A673 (cell line): ENCODE data around the gene CCDC39. TPM values are rescaled to one million over a fixed set of nuclear protein-coding genes. Genes with fewer than 3 reads are reported as not detected.

Experiments
- BruUV-seq: library from RNA; stranded (reverse); fragments of 400-500 nt; replicated peaks from 2 replicates; lab custom pipeline; 2021; lab: Mats Ljungman, UMichigan
- CTCF ChIA-PET: fragments of 300-600 bp; sonication (Branson Sonifier 250); formaldehyde crosslinking; loops from one replicate; lab custom pipeline; 2022; ENCODE audit warnings: antibody characterized with exemption; lab: Charles Lee
- POLR2A ChIA-PET: fragments of 300-600 bp; sonication (Branson Sonifier 250); formaldehyde crosslinking; loops from one replicate; lab custom pipeline; 2022; ENCODE audit warnings: antibody characterized with exemption; ENCODE audit not compliant: low non-redundant PET; lab: Charles Lee
- DNase-seq: peaks from one replicate; pipeline ENCODE4 v3.0.0-alpha.2; 2015; ENCODE audit warnings: low spot score
- H3K27ac ChIP-seq: fragments of 200-600 bp; sonication (generic); 2 replicates; pipeline ENCODE4 v1.5.1; 2016; ENCODE audit warnings: mixed run types, low read depth, mild to moderate bottlenecking, mixed read lengths, antibody characterized with exemption, low read length; ENCODE audit not compliant: poor library complexity, severe bottlenecking
- H3K27me3 ChIP-seq: fragments of 200-600 bp; sonication (generic); replicated peaks from 2 replicates; pipeline ENCODE4 v1.6.1; 2017; ENCODE audit warnings: mixed run types, low read depth, mild to moderate bottlenecking, mixed read lengths, antibody characterized with exemption, low read length; ENCODE audit not compliant: insufficient read depth, poor library complexity
- H3K36me3 ChIP-seq: fragments of 200-600 bp; sonication (generic); 2 replicates; pipeline ENCODE4 v1.6.1; 2016; ENCODE audit warnings: mixed run types, mild to moderate bottlenecking, mixed read lengths, antibody characterized with exemption, low read length; ENCODE audit not compliant: insufficient read depth, poor library complexity, severe bottlenecking
- H3K4me1 ChIP-seq: fragments of 200-600 bp; sonication (generic); 2 replicates; pipeline ENCODE4 v1.6.1; 2017; ENCODE audit warnings: mixed run types, mild to moderate bottlenecking, mixed read lengths, antibody characterized with exemption, low read length; ENCODE audit not compliant: insufficient read depth, poor library complexity, severe bottlenecking
- H3K4me3 ChIP-seq: fragments of 200-600 bp; sonication (generic); 2 replicates; pipeline ENCODE4 v1.5.1; 2016; ENCODE audit warnings: low read depth, mixed run types, mild to moderate bottlenecking, mixed read lengths, low read length; ENCODE audit not compliant: poor library complexity, severe bottlenecking
- H3K9me3 ChIP-seq: fragments of 200-600 bp; sonication (generic); 2 replicates; pipeline ENCODE4 v1.6.1; 2016; ENCODE audit warnings: mixed run types, low read depth, mild to moderate bottlenecking, mixed read lengths, antibody characterized with exemption, low read length; ENCODE audit not compliant: poor library complexity, severe bottlenecking
- EZH2 ChIP-seq: fragments of 200-600 bp; sonication (generic); IDR thresholded peaks from 2 replicates; pipeline ENCODE4 v1.6.1; 2017; ENCODE audit warnings: borderline replicate concordance, low read depth, mild to moderate bottlenecking, mixed read lengths, antibody characterized with exemption, low read length; ENCODE audit not compliant: poor library complexity, severe bottlenecking
- intact Hi-C: fragments of 100-400 bp; cut with micrococcal nuclease; formaldehyde crosslinking; loops from one replicate; pipeline ENCODE4 v1.10.0; 2022; ENCODE audit not compliant: unreplicated experiment
- total RNA-seq: library from RNA; stranded (reverse); gene quantifications from 2 replicates; pipeline ENCODE4 v1.2.3, GENCODE V29; 2021
- TF ChIP-seq, protein P1 (sequence below): fragments of 300-800, 200-600 bp; sonication (generic); conservative IDR thresholded peaks from 2 replicates; pipeline ENCODE4 v1.5.1; 2017; ENCODE audit warnings: low read depth, mild to moderate bottlenecking, antibody characterized with exemption, low read length, moderate library complexity, mixed read lengths

CCDC39 gene
- total RNA-seq, 1 experiment from 2014 or later = not detected

DNA sequence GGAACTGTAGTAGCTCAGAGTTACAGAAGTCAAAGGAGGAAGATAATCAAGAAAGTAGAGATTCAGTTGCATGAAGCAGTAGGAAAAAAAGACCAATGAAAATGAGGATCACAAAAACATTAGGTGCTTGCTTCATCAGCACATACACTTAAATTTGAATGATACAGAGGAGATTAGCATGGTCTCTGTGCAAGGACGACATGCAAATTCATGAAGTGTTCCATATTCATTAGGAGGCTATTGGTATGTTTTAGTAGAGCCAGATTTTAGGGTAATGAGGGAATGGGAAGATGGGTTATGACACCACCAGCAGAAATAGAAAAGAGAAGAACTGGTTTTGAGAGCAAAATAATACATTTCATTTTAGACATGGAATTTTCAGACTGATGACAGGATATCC, 98.4 kb downstream of the CCDC39 start:
- POLR2A ChIA-PET = no interaction called here
- Histone ChIP-seq H3K27ac (no peak overlapping the region), H3K9me3 (no peaks in the 10 kb centered on the region), H3K36me3 (no peaks in the 10 kb centered on the region), H3K4me3 (no peak overlapping the region), H3K27me3 (peaks cover 44% of the 10 kb centered on the region), H3K4me1 (no peaks in the 10 kb centered on the region)
- TF ChIP-seq, protein P1, sequence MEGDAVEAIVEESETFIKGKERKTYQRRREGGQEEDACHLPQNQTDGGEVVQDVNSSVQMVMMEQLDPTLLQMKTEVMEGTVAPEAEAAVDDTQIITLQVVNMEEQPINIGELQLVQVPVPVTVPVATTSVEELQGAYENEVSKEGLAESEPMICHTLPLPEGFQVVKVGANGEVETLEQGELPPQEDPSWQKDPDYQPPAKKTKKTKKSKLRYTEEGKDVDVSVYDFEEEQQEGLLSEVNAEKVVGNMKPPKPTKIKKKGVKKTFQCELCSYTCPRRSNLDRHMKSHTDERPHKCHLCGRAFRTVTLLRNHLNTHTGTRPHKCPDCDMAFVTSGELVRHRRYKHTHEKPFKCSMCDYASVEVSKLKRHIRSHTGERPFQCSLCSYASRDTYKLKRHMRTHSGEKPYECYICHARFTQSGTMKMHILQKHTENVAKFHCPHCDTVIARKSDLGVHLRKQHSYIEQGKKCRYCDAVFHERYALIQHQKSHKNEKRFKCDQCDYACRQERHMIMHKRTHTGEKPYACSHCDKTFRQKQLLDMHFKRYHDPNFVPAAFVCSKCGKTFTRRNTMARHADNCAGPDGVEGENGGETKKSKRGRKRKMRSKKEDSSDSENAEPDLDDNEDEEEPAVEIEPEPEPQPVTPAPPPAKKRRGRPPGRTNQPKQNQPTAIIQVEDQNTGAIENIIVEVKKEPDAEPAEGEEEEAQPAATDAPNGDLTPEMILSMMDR = no peak
- TF ChIP-seq EZH2 = no peak
- CTCF ChIA-PET = no interaction called here
- no peak for DNase-seq
- intact Hi-C loops = no loop called here
- BruUV-seq = no TSS peak

DNA sequence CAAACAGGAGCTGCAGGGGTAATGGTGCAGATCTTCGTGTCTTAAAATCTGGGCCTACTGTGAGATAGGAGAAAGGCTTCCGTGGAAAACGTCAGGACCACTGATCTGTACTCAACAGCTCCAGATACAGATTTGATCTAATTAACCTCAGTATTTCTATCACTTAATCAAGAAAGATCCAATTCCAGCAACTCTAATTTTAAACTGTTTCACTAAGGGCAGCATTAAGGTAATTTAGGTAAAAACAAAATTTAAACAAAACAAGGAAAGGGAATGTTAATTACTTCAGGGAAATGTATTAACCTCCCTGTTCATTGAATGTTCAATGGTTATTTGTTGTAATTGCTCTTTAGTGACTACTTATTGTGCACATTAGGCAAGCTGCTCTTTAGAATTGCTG, 103.7 kb downstream of the CCDC39 start:
- no peaks in the 10 kb centered on the region for H3K4me1 ChIP-seq
- H3K27me3 ChIP-seq = peaks cover 14% of the 10 kb centered on the region
- DNase-seq = no peak
- no peaks in the 10 kb centered on the region for H3K9me3 ChIP-seq
- POLR2A ChIA-PET = no interaction called here
- no TSS peak for BruUV-seq
- TF ChIP-seq EZH2 = no peak
- TF ChIP-seq, protein P1 = no peak
- CTCF ChIA-PET = no interaction called here
- no peak overlapping the region for H3K27ac ChIP-seq
- no peak overlapping the region for H3K4me3 ChIP-seq
- H3K36me3 ChIP-seq = no peaks in the 10 kb centered on the region
- intact Hi-C loops = no loop called here

DNA sequence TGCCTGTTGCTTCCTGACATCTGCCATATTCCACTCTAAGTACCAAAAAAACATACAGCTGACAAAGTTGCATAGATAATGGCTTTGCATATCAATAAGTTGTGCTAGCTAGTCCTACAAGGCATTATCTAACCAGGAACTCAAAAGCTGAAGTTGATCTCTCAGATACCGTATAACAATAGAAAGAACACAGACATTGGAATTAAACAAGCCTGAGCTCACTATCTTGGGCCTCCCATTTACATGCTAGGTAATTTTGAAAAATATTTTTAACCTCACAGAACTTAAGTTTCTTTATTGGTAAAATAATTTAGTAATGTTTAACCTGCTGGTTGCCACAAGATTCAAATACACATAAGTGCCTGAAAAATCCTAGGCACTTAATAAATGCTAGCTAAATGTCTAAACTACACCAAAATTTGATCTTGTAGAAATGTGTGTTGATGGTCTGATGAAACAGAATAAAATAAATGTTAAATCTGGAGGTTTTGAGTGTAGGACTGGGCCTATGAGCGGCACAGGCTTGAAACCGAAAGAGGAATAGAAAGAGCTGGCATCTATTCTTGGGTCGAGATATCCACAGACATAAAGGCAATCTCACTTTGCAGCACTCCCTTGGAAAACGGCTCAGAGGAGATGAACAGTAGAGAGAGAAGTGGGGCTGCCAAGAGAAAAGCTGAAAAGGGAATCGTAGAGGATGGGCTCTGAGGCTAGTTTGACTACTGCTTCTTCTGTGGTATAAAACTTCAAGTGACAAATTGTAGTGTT, 107.3 kb downstream of the CCDC39 start:
- H3K9me3 ChIP-seq = no peaks in the 10 kb centered on the region
- DNase-seq = no peak
- intact Hi-C loops = no loop called here
- H3K27ac ChIP-seq = no peak overlapping the region
- peaks cover 21% of the 10 kb centered on the region for H3K27me3 ChIP-seq
- BruUV-seq = no TSS peak
- no peak for TF ChIP-seq EZH2
- TF ChIP-seq, protein P1 = no peak
- H3K36me3 ChIP-seq = no peaks in the 10 kb centered on the region
- H3K4me3 ChIP-seq = no peak overlapping the region
- POLR2A ChIA-PET = no interaction called here
- CTCF ChIA-PET = no interaction called here
- no peaks in the 10 kb centered on the region for H3K4me1 ChIP-seq
